HEK293 (cell line): ENCODE data around the gene CNIH3.

ENCODE experiments used
- GLI2 ChIP-seq: fragments of 450-650 bp; formaldehyde crosslinking; IDR thresholded peaks from 2 replicates; pipeline ENCODE4; 2017; ENCODE audit warnings: missing biosample characterization, missing genetic modification characterization, low read depth, borderline replicate concordance
- GLI4 ChIP-seq: fragments of 450-650 bp; formaldehyde crosslinking; IDR thresholded peaks from 2 replicates; pipeline ENCODE4 v1.5.1; 2016; ENCODE audit warnings: missing biosample characterization, missing genetic modification characterization
- GLIS1 ChIP-seq: fragments of 450-650 bp; formaldehyde crosslinking; IDR thresholded peaks from 2 replicates; pipeline ENCODE4 v1.5.1; 2016; ENCODE audit warnings: missing biosample characterization, missing genetic modification characterization
- PRDM10 ChIP-seq: fragments of 450-650 bp; formaldehyde crosslinking; IDR thresholded peaks from 2 replicates; pipeline ENCODE4 v1.5.1; 2016; ENCODE audit warnings: missing biosample characterization, missing genetic modification characterization
- WT1 ChIP-seq: fragments of 450-650 bp; formaldehyde crosslinking; IDR thresholded peaks from 2 replicates; pipeline ENCODE4 v1.5.1; 2016; ENCODE audit warnings: missing biosample characterization, missing genetic modification characterization
- ZBTB17 ChIP-seq: fragments of 450-650 bp; formaldehyde crosslinking; IDR thresholded peaks from 2 replicates; pipeline ENCODE4 v1.5.1; 2016; ENCODE audit warnings: missing biosample characterization, missing genetic modification characterization
- ZBTB49 ChIP-seq: fragments of 450-650 bp; formaldehyde crosslinking; IDR thresholded peaks from 2 replicates; pipeline ENCODE4 v1.5.1; 2016; ENCODE audit warnings: missing biosample characterization, missing genetic modification characterization, low read depth
- ZEB2 ChIP-seq: fragments of 450-650 bp; formaldehyde crosslinking; IDR thresholded peaks from 2 replicates; pipeline ENCODE4 v1.5.1; 2016; ENCODE audit warnings: missing biosample characterization, missing genetic modification characterization
- ZNF121 ChIP-seq: fragments of 450-650 bp; formaldehyde crosslinking; IDR thresholded peaks from 2 replicates; pipeline ENCODE4 v1.5.1; 2016; ENCODE audit warnings: missing biosample characterization, missing genetic modification characterization
- ZNF184 ChIP-seq: fragments of 450-650 bp; IDR thresholded peaks from 2 replicates; pipeline ENCODE4 v1.5.1; 2018; ENCODE audit warnings: missing biosample characterization, mild to moderate bottlenecking, missing genetic modification characterization
- ZNF24 ChIP-seq: fragments of 450-650 bp; formaldehyde crosslinking; IDR thresholded peaks from 2 replicates; pipeline ENCODE4 v1.5.1; 2016; ENCODE audit warnings: missing biosample characterization, missing genetic modification characterization
- ZNF292 ChIP-seq: fragments of 450-650 bp; formaldehyde crosslinking; IDR thresholded peaks from 2 replicates; pipeline ENCODE4 v1.5.1; 2016; ENCODE audit warnings: low read depth, missing biosample characterization, missing genetic modification characterization, borderline replicate concordance
- ZNF335 ChIP-seq: fragments of 450-650 bp; formaldehyde crosslinking; conservative IDR thresholded peaks from 2 replicates; pipeline ENCODE4 v1.5.1; 2016; ENCODE audit warnings: missing biosample characterization, missing genetic modification characterization
- ZNF341 ChIP-seq: fragments of 450-650 bp; formaldehyde crosslinking; IDR thresholded peaks from 2 replicates; pipeline ENCODE4; 2016; ENCODE audit warnings: low read depth, missing biosample characterization, missing genetic modification characterization
- ZNF366 ChIP-seq: fragments of 450-650 bp; formaldehyde crosslinking; conservative IDR thresholded peaks from 2 replicates; pipeline ENCODE4 v1.5.1; 2016; ENCODE audit warnings: missing biosample characterization, missing genetic modification characterization
- ZNF37A ChIP-seq: fragments of 450-650 bp; IDR thresholded peaks from 2 replicates; pipeline ENCODE4 v1.5.1; 2018; ENCODE audit warnings: missing biosample characterization, missing genetic modification characterization
- ZNF394 ChIP-seq: fragments of 450-650 bp; formaldehyde crosslinking; IDR thresholded peaks from 2 replicates; pipeline ENCODE4 v1.5.1; 2016; ENCODE audit warnings: missing biosample characterization, missing genetic modification characterization, mild to moderate bottlenecking, moderate library complexity, borderline replicate concordance
- ZNF510 ChIP-seq: fragments of 450-650 bp; formaldehyde crosslinking; IDR thresholded peaks from 2 replicates; pipeline ENCODE4 v1.5.1; 2018; ENCODE audit warnings: mild to moderate bottlenecking, missing genetic modification characterization, missing biosample characterization; ENCODE audit not compliant: insufficient replicate concordance
- TF ChIP-seq, protein P1 (sequence below): fragments of 450-650 bp; formaldehyde crosslinking; conservative IDR thresholded peaks from 2 replicates; pipeline ENCODE4 v1.5.1; 2016; ENCODE audit warnings: low read depth, missing biosample characterization, missing genetic modification characterization
- TF ChIP-seq, protein P2 (sequence below): fragments of 450-650 bp; formaldehyde crosslinking; IDR thresholded peaks from 2 replicates; pipeline ENCODE4 v1.5.1; 2016; ENCODE audit warnings: missing biosample characterization, missing genetic modification characterization, low read depth
- TF ChIP-seq, protein P3 (sequence below): fragments of 450-650 bp; formaldehyde crosslinking; IDR thresholded peaks from 2 replicates; pipeline ENCODE4 v1.5.1; 2016; ENCODE audit warnings: missing biosample characterization, missing genetic modification characterization
- TF ChIP-seq, protein P4 (sequence below): fragments of 450-650 bp; formaldehyde crosslinking; IDR thresholded peaks from 2 replicates; pipeline ENCODE4 v1.5.1; 2017; ENCODE audit warnings: missing biosample characterization, missing genetic modification characterization

The CNIH3 gene

DNA sequence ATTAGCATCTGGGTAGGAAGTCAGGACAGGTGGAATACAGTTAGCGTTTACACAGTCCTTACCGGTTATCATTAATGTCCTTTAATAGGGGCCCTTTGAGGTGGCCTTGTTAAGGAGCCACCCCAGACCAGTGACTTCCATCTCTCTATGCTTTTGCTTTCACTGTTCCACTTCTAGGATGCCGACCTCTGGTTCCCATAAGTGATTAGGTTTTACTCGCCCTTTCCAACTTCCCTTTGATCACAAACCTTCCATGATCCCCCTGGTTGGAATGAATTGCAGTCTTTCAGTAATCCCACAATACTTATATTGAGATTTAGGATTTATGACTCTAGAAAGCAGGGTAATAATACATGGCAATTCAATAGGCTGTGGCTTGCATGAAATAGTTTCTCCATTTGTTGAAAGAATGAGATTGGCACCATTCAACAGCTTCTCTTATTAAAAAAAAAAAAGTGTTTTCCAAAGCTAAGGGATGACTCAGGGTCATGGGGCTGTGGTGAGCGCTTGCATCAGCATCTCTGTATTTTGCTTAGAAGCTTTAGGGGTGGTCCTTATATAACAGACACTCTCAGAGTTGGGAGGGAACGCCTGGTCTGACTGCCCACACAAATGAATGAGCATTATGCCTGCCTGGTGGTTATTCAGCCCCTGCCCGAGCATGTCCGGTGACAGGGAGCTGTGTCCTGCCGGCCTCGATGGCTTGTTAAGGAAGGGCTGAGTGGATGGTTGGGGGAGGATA is 110.5 kb downstream of the CNIH3 start (continued):
- TF ChIP-seq, protein P1, sequence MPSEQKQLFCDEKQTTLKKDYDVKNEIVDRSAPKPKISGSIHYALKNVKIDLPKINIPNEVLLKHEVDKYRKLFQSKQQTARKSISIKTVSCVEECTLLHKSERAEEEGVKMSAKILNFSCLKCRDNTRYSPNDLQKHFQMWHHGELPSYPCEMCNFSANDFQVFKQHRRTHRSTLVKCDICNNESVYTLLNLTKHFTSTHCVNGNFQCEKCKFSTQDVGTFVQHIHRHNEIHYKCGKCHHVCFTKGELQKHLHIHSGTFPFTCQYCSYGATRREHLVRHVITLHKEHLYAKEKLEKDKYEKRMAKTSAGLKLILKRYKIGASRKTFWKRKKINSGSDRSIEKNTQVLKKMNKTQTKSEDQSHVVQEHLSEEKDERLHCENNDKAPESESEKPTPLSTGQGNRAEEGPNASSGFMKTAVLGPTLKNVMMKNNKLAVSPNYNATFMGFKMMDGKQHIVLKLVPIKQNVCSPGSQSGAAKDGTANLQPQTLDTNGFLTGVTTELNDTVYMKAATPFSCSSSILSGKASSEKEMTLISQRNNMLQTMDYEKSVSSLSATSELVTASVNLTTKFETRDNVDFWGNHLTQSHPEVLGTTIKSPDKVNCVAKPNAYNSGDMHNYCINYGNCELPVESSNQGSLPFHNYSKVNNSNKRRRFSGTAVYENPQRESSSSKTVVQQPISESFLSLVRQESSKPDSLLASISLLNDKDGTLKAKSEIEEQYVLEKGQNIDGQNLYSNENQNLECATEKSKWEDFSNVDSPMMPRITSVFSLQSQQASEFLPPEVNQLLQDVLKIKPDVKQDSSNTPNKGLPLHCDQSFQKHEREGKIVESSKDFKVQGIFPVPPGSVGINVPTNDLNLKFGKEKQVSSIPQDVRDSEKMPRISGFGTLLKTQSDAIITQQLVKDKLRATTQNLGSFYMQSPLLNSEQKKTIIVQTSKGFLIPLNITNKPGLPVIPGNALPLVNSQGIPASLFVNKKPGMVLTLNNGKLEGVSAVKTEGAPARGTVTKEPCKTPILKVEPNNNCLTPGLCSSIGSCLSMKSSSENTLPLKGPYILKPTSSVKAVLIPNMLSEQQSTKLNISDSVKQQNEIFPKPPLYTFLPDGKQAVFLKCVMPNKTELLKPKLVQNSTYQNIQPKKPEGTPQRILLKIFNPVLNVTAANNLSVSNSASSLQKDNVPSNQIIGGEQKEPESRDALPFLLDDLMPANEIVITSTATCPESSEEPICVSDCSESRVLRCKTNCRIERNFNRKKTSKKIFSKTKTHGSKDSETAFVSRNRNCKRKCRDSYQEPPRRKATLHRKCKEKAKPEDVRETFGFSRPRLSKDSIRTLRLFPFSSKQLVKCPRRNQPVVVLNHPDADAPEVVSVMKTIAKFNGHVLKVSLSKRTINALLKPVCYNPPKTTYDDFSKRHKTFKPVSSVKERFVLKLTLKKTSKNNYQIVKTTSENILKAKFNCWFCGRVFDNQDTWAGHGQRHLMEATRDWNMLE: peak; percentile 55
- TF ChIP-seq, protein P2, sequence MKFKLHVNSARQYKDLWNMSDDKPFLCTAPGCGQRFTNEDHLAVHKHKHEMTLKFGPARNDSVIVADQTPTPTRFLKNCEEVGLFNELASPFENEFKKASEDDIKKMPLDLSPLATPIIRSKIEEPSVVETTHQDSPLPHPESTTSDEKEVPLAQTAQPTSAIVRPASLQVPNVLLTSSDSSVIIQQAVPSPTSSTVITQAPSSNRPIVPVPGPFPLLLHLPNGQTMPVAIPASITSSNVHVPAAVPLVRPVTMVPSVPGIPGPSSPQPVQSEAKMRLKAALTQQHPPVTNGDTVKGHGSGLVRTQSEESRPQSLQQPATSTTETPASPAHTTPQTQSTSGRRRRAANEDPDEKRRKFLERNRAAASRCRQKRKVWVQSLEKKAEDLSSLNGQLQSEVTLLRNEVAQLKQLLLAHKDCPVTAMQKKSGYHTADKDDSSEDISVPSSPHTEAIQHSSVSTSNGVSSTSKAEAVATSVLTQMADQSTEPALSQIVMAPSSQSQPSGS: no peak
- TF ChIP-seq ZNF394 (tag by site-specific recombination) (peak; percentile 64; the same call in 1 of the 2 replicates), ZNF24 (tag by site-specific recombination) (peak; percentile 83; the same call in 1 of the 2 replicates), ZNF510 (tag by site-specific recombination) (no peak), GLI2 (tag by site-specific recombination) (no peak), ZBTB17 (tag by site-specific recombination) (peak; percentile 48; the same call in 1 of the 2 replicates), ZNF184 (tag by site-specific recombination) (peak; percentile 87; the same call in 1 of the 2 replicates), ZEB2 (tag by site-specific recombination) (peak; percentile 78), ZNF37A (tag by site-specific recombination) (no peak), ZNF121 (no peak), PRDM10 (tag by site-specific recombination) (no peak), GLIS1 (tag by site-specific recombination) (no peak), ZNF335 (peak; percentile 74), ZNF366 (peak; percentile 79), ZNF341 (tag by site-specific recombination) (no peak), ZBTB49 (tag by site-specific recombination) (no peak), ZNF292 (tag by site-specific recombination) (no peak), GLI4 (no peak), WT1 (no peak)
- TF ChIP-seq, protein P3, sequence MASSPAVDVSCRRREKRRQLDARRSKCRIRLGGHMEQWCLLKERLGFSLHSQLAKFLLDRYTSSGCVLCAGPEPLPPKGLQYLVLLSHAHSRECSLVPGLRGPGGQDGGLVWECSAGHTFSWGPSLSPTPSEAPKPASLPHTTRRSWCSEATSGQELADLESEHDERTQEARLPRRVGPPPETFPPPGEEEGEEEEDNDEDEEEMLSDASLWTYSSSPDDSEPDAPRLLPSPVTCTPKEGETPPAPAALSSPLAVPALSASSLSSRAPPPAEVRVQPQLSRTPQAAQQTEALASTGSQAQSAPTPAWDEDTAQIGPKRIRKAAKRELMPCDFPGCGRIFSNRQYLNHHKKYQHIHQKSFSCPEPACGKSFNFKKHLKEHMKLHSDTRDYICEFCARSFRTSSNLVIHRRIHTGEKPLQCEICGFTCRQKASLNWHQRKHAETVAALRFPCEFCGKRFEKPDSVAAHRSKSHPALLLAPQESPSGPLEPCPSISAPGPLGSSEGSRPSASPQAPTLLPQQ (tag by site-specific recombination): peak; percentile 39; the same call in 1 of the 2 replicates
- TF ChIP-seq, protein P4, sequence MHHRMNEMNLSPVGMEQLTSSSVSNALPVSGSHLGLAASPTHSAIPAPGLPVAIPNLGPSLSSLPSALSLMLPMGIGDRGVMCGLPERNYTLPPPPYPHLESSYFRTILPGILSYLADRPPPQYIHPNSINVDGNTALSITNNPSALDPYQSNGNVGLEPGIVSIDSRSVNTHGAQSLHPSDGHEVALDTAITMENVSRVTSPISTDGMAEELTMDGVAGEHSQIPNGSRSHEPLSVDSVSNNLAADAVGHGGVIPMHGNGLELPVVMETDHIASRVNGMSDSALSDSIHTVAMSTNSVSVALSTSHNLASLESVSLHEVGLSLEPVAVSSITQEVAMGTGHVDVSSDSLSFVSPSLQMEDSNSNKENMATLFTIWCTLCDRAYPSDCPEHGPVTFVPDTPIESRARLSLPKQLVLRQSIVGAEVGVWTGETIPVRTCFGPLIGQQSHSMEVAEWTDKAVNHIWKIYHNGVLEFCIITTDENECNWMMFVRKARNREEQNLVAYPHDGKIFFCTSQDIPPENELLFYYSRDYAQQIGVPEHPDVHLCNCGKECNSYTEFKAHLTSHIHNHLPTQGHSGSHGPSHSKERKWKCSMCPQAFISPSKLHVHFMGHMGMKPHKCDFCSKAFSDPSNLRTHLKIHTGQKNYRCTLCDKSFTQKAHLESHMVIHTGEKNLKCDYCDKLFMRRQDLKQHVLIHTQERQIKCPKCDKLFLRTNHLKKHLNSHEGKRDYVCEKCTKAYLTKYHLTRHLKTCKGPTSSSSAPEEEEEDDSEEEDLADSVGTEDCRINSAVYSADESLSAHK (tag by site-specific recombination): no peak
